ENCODE results near the gene AMHR2.
"Not testable (repeated sequence)": the region's sequence is repeated elsewhere in the genome, so short reads cannot be mapped to it uniquely, and the experiment has no call there.

AMHR2 gene

GRCh38 chr12:53415752-53416389 lies 7.8 kb upstream of the AMHR2 start:
- not testable (repeated sequence) for DNase-seq (ENCODE audit: low read depth)

GRCh38 chr12:53417291-53417816 lies 6.3 kb upstream of the AMHR2 start:
- DNase-seq (ENCODE audit: low read depth), result not testable (repeated sequence)

- DNase-seq (ENCODE audit: low read depth), result no peak
Measured at GRCh38 chr12:53418221-53418620, 5.4 kb upstream of the AMHR2 start.

- no peak for DNase-seq (ENCODE audit: low read depth)
Measured at GRCh38 chr12:53419756-53420155, 3.9 kb upstream of the AMHR2 start.

GRCh38 chr12:53422247-53422646 lies 1.4 kb upstream of the AMHR2 start:
- DNase-seq (ENCODE audit: low read depth), result not testable (repeated sequence)

GRCh38 chr12:53424626-53425514 lies 1.2 kb downstream of the AMHR2 start:
- no peak for DNase-seq (ENCODE audit: low read depth)

- no peak for DNase-seq (ENCODE audit: low read depth)
Measured at GRCh38 chr12:53425515-53426150, 2.0 kb downstream of the AMHR2 start.

- no peak for DNase-seq (ENCODE audit: low read depth)
Measured at GRCh38 chr12:53427905-53428594, 4.4 kb downstream of the AMHR2 start.

- DNase-seq (ENCODE audit: low read depth), result no peak
Measured at GRCh38 chr12:53428741-53429140, 5.1 kb downstream of the AMHR2 start.

- DNase-seq (ENCODE audit: low read depth), result no peak
Measured at GRCh38 chr12:53430116-53430515, 6.5 kb downstream of the AMHR2 start.

- DNase-seq (ENCODE audit: low read depth), result no peak
Measured at GRCh38 chr12:53431187-53431586, 7.5 kb downstream of the AMHR2 start.

GRCh38 chr12:53435326-53435725 lies 11.7 kb downstream of the AMHR2 start:
- DNase-seq (ENCODE audit: low read depth), result not testable (repeated sequence)

- DNase-seq (ENCODE audit: low read depth), result not testable (repeated sequence)
Measured at GRCh38 chr12:53439582-53439981, 15.9 kb downstream of the AMHR2 start.

- DNase-seq (ENCODE audit: low read depth), result peak; percentile 98
Measured at GRCh38 chr12:53441040-53441833, 17.6 kb downstream of the AMHR2 start, which contains the start of gene PRR13. Gene PRR13 (plus strand): TSS chr12:53441734. CDS start chr12:53442715, 981 bp downstream.

- no peak for DNase-seq (ENCODE audit: low read depth)
Measured at GRCh38 chr12:53443955-53444354, 20.3 kb downstream of the AMHR2 start.

- DNase-seq (ENCODE audit: low read depth), result not testable (repeated sequence)
Measured at GRCh38 chr12:53444593-53445325, 21.1 kb downstream of the AMHR2 start.

- DNase-seq (ENCODE audit: low read depth), result no peak
Measured at GRCh38 chr12:53450936-53451335, 27.3 kb downstream of the AMHR2 start.

GRCh38 chr12:53451661-53452158 lies 28.1 kb downstream of the AMHR2 start, which contains the start of gene PCBP2:
Gene PCBP2 (plus strand): TSS chr12:53452102. CDS start chr12:53454801, 2,699 bp downstream.
- DNase-seq (ENCODE audit: low read depth), result peak; percentile 97

- peak; percentile 64 for DNase-seq (ENCODE audit: low read depth)
Measured at GRCh38 chr12:53452159-53453077, 28.8 kb downstream of the AMHR2 start.

All from activated gamma-delta T cell treated with anti-CD3 and anti-CD28 coated beads, Interleukin-2, amount 50 U/mL, for 16 hours (primary cell).